Calu3 (cell line): ENCODE measurements around the gene IL9R. TPM values are rescaled to one million over a fixed set of nuclear protein-coding genes. Genes with fewer than 3 reads are reported as not detected.
"Not testable (repeated sequence)": the region's sequence is repeated elsewhere in the genome, so short reads cannot be mapped to it uniquely, and the experiment has no call there.

ENCODE experiments used
- BruUV-seq: library from RNA; stranded (reverse); fragments of 400-500 nt; replicated peaks from 2 replicates; lab custom pipeline; 2021; lab: Mats Ljungman, UMichigan
- CTCF ChIA-PET: fragments of 300-600 bp; sonication (Branson Sonifier 250); formaldehyde crosslinking; loops from one replicate; lab custom pipeline; 2022; ENCODE audit warnings: antibody characterized with exemption; lab: Charles Lee
- DNase-seq: peaks from one replicate; pipeline ENCODE4 v3.0.0; 2022
- H3K27ac Mint-ChIP-seq: one replicate; pipeline ENCODE4 v1.8.0; 2022; ENCODE audit warnings: mixed read lengths; ENCODE audit not compliant: unreplicated experiment
- H3K27me3 Mint-ChIP-seq: one replicate; pipeline ENCODE4 v1.8.0; 2022; ENCODE audit warnings: mixed read lengths; ENCODE audit not compliant: unreplicated experiment
- H3K36me3 Mint-ChIP-seq: one replicate; pipeline ENCODE4 v1.8.0; 2022; ENCODE audit warnings: mild to moderate bottlenecking, moderate library complexity, mixed read lengths; ENCODE audit not compliant: insufficient read depth, unreplicated experiment
- H3K4me1 Mint-ChIP-seq: one replicate; pipeline ENCODE4 v1.8.0; 2022; ENCODE audit warnings: mild to moderate bottlenecking, low read depth, mixed read lengths; ENCODE audit not compliant: unreplicated experiment
- H3K4me3 Mint-ChIP-seq: one replicate; pipeline ENCODE4 v1.8.0; 2022; ENCODE audit warnings: mild to moderate bottlenecking, low read depth, moderate library complexity, mixed read lengths; ENCODE audit not compliant: unreplicated experiment
- H3K9me3 Mint-ChIP-seq: one replicate; pipeline ENCODE4 v1.8.0; 2022; ENCODE audit warnings: low read depth, mixed read lengths; ENCODE audit not compliant: unreplicated experiment
- intact Hi-C: fragments of 100-400 bp; cut with micrococcal nuclease; formaldehyde crosslinking; loops from one replicate; pipeline ENCODE4 v1.10.0; 2022; ENCODE audit not compliant: unreplicated experiment
- total RNA-seq: library from RNA; stranded (reverse); gene quantifications from 2 replicates; pipeline ENCODE4 v1.2.3, GENCODE V29; 2022
- TF ChIP-seq, protein P1 (sequence below): fragments of 200-600 bp; IDR thresholded peaks from one replicate; pipeline ENCODE4 v1.8.0; 2022; ENCODE audit warnings: antibody characterized with exemption; ENCODE audit not compliant: unreplicated experiment

Gene IL9R
- total RNA-seq, 1 experiment from 2014 or later: not detected

DNA sequence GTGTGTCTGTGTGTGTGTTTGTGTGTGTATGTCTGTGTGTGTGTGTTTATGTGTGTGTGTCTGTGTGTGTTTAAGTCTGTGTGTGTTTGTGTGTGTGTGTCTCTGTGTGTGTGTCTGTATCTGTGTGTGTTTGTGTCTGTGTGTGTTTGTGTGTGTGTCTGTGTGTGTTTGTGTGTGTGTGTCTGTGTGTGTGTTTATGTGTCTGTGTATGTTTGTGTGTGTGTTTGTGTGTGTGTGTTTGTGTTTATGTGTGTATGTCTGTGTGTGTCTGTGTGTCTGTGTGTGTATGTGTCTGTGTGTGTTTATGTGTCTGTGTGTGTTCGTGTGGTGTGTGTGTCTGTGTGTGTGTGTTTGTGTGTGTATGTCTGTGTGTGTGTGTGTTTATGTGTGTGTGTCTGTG lies 11.4 kb downstream of the IL9R start:
- Mint-ChIP-seq H3K9me3 (no peaks in the 10 kb centered on the region), H3K4me1 (no peaks in the 10 kb centered on the region), H3K27me3 (no peaks in the 10 kb centered on the region), H3K36me3 (no peaks in the 10 kb centered on the region), H3K27ac (no peak overlapping the region), H3K4me3 (no peak overlapping the region)
- no TSS peak for BruUV-seq
- intact Hi-C loops: no loop called here
- DNase-seq: no peak
- TF ChIP-seq, protein P1, sequence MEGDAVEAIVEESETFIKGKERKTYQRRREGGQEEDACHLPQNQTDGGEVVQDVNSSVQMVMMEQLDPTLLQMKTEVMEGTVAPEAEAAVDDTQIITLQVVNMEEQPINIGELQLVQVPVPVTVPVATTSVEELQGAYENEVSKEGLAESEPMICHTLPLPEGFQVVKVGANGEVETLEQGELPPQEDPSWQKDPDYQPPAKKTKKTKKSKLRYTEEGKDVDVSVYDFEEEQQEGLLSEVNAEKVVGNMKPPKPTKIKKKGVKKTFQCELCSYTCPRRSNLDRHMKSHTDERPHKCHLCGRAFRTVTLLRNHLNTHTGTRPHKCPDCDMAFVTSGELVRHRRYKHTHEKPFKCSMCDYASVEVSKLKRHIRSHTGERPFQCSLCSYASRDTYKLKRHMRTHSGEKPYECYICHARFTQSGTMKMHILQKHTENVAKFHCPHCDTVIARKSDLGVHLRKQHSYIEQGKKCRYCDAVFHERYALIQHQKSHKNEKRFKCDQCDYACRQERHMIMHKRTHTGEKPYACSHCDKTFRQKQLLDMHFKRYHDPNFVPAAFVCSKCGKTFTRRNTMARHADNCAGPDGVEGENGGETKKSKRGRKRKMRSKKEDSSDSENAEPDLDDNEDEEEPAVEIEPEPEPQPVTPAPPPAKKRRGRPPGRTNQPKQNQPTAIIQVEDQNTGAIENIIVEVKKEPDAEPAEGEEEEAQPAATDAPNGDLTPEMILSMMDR: no peak
- CTCF ChIA-PET: no interaction called here

- H3K27ac Mint-ChIP-seq: not testable (repeated sequence)
These were observed 12.2 kb downstream of the IL9R start for GRCh38 chrX:156009691-156010090.

GRCh38 chrX:156013286-156013953 lies 15.9 kb downstream of the IL9R start:
- H3K4me3 Mint-ChIP-seq, H3K4me1 Mint-ChIP-seq, BruUV-seq, H3K9me3 Mint-ChIP-seq, DNase-seq, H3K36me3 Mint-ChIP-seq, CTCF ChIA-PET, H3K27me3 Mint-ChIP-seq, intact Hi-C loops, H3K27ac Mint-ChIP-seq: not testable (repeated sequence)

More at GRCh38 chrX:156009691-156010090, 12.2 kb downstream of the IL9R start:
- H3K4me3 Mint-ChIP-seq, intact Hi-C loops, H3K9me3 Mint-ChIP-seq, H3K4me1 Mint-ChIP-seq, BruUV-seq, H3K27me3 Mint-ChIP-seq, DNase-seq, H3K36me3 Mint-ChIP-seq, CTCF ChIA-PET: not testable (repeated sequence)

DNA sequence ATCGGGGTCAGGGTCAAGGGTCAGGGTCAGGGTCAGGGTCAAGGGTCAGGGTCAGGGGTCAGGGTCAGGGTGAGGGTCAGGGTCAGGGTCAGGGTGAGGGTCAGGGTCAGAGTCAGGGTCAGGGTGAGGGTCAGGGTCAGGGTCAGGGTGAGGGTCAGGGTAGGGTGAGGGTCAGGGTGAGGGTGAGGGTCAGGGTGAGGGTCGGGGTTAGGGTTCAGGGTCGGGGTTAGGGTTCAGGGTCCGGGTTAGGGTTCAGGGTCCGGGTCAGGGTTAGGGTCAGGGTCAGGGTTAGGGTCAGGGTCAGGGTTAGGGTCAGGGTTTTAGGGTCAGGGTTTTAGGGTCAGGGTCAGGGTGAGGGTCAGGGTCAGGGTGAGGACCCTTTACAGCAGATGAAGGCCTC lies 22.4 kb downstream of the IL9R start:
- H3K4me1 Mint-ChIP-seq, H3K9me3 Mint-ChIP-seq, CTCF ChIA-PET, H3K36me3 Mint-ChIP-seq, intact Hi-C loops, H3K4me3 Mint-ChIP-seq, H3K27ac Mint-ChIP-seq, H3K27me3 Mint-ChIP-seq, BruUV-seq, DNase-seq: not testable (repeated sequence)

- BruUV-seq: not testable (repeated sequence)
These were observed 25.5 kb downstream of the IL9R start for GRCh38 chrX:156023002-156023401.

GRCh38 chrX:156024949-156025492 lies 27.5 kb downstream of the IL9R start:
- intact Hi-C loops, H3K36me3 Mint-ChIP-seq, H3K27me3 Mint-ChIP-seq, H3K4me3 Mint-ChIP-seq, BruUV-seq, H3K9me3 Mint-ChIP-seq, CTCF ChIA-PET, DNase-seq, H3K4me1 Mint-ChIP-seq, H3K27ac Mint-ChIP-seq: not testable (repeated sequence)

More at GRCh38 chrX:156023002-156023401, 25.5 kb downstream of the IL9R start:
- intact Hi-C loops, H3K36me3 Mint-ChIP-seq, CTCF ChIA-PET, H3K4me1 Mint-ChIP-seq, H3K27me3 Mint-ChIP-seq, H3K9me3 Mint-ChIP-seq, H3K27ac Mint-ChIP-seq, DNase-seq, H3K4me3 Mint-ChIP-seq: not testable (repeated sequence)

DNA sequence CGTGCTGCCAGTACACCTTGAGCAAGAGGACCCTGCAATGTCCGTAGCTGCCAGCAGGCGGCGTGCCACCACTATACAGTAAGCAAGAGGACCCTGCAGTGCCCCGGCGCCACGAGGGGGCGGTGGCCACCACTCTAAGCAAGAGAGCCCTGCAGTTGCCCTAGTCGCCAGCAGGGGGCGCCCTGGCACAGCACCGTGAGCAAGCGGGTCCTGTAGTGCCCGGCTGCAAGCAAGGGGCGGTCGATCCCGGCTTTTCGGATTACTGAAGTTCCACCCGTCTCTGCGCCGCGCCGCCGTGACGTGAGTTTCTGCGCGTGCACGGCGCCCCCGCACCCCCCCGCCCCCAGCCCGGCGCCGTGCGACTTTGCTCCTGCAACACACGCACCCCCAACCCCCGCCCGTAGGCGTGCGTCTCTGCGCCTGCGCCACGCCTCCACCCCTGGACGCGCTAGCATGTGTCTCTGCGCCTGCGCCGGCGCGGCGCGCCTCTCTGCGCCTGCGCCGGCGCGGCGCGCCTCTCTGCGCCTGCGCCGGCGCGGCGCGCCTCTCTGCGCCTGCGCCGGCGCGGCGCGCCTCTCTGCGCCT lies 31.2 kb downstream of the IL9R start:
- intact Hi-C loops, H3K4me3 Mint-ChIP-seq, DNase-seq, BruUV-seq, H3K9me3 Mint-ChIP-seq, CTCF ChIA-PET, H3K4me1 Mint-ChIP-seq, H3K27me3 Mint-ChIP-seq, H3K36me3 Mint-ChIP-seq, H3K27ac Mint-ChIP-seq: not testable (repeated sequence)

- H3K9me3 Mint-ChIP-seq, DNase-seq, intact Hi-C loops, H3K36me3 Mint-ChIP-seq, BruUV-seq, H3K4me3 Mint-ChIP-seq, H3K27ac Mint-ChIP-seq, CTCF ChIA-PET, H3K4me1 Mint-ChIP-seq, H3K27me3 Mint-ChIP-seq: not testable (repeated sequence)
These were observed 31.8 kb downstream of the IL9R start for GRCh38 chrX:156029296-156029695.

DNA sequence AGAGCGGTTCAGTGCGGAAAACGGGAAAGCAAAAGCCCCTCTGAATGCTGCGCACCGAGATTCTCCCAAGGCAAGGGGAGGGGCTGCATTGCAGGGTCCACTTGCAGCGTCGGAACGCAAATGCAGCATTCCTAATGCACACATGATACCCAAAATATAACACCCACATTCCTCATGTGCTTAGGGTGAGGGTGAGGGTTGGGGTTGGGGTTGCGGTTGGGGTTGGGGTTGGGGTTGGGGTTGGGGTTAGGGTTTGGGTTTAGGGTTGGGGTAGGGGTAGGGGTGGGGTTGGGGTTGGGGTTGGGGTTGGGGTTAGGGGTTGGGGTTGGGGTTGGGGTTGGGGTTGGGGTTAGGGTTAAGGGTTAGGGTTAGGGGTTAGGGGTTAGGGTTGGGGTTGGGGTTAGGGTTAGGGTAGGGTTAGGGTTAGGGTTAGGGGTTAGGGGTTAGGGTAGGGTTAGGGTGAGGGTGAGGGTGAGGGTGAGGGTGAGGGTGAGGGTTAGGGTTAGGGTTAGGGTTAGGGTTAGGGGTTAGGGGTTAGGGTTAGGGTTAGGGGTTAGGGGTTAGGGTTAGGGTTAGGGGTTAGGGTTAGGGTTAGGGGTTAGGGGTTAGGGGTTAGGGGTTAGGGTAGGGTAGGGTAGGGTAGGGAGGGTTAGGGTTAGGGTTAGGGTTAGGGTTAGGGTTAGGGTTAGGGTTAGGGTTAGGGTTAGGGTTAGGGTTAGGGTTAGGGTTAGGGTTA lies 32.4 kb downstream of the IL9R start:
- H3K27me3 Mint-ChIP-seq, intact Hi-C loops, DNase-seq, H3K4me3 Mint-ChIP-seq, H3K36me3 Mint-ChIP-seq, H3K27ac Mint-ChIP-seq, CTCF ChIA-PET, H3K9me3 Mint-ChIP-seq, H3K4me1 Mint-ChIP-seq, BruUV-seq: not testable (repeated sequence)
